Stimulated activated CD4-positive, alpha-beta T cell treated with anti-CD3 and anti-CD28 coated beads, Interleukin-15, amount 100 ng/mL, for 1 hour (primary cell): ENCODE measurements around the gene WDFY2.

ENCODE experiments used
- DNase-seq, 2 donors: peaks; one replicate each; pipeline ENCODE4 v3.0.0-alpha.2; 2020; ENCODE audit warnings: low read depth in 1 of 2, low spot score in 1 of 2

The WDFY2 gene

DNA sequence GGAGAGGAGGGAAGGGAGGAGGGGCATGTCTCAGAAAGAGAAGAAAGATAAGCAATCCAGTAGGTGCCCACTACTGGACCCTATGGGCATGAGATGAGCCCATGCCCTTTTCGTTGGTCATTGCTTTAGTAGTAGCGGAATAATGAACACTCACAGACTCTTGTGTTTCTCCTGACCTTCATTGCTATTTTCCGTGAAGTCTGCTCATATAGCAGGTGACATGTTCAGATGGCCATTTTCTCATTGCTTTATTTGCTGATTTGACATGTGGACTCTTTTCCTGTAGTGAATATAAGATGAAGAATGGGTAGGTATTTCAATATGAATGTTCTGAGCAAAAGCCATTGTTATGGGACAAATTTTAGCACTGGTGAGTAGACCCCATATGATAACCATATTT is 16.4 kb downstream of the WDFY2 start:
- DNase-seq = no peak

DNA sequence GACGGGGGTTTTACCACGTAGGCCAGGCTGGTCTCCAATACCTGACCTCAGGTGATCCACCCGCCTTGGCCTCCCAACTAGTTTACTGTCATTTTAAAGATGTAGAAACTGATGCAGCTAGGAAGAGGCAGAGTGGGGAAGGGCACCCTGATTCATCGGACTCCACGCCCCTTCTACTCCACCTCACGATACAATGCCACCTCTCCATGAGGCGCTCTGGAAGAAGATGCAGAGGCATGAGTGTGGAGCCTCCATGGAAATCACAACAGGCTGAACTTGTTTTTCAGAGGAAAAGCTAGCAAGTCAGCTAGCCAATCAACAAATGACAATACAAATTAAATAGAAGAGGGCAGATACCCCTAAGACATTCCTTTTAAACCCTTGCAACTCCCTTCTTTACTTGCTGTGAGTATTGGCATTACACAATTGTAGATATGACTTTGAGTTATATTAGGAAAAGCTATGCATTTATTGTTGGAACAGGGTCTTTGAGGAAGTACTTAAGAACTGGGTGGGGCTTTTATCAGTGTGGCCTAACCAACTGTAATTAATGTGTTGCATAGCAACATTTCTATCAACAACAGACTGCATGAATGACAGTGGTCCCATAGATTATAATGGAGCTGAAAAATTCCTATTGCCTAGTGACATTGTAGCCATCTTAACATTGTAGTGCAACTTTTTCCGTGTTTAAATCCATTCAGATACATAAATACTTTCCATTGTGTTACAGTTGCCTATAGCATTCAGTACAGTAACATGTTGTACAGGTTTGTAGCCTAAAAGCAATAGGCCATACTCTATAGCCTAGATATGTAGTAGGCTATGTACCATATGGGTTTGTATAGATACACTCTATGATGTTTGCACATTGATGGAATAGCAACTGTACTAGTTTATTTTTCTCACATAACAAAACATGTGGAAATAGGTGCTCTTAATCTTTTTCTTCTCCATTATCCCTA is 17.6 kb downstream of the WDFY2 start:
- DNase-seq = no peak

DNA sequence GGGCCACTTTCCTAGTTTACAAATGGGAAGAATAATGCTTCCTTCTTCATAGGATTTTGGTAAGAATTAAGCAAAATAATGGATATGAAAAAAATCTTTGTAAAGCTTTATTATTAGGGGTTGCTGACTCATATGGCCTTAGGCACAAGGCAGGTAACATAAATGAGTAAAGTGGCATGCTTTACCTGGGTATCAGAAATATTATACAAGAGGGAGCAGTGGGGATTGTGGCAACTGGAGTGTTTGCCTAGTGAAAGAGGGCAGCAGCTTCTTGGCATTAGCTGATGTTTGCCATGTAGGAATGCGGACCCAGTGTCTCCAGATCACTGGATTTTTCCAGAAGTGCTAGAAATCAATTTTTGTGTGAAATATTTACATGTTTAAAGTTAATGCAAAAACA is 19.5 kb downstream of the WDFY2 start:
- DNase-seq = no peak

DNA sequence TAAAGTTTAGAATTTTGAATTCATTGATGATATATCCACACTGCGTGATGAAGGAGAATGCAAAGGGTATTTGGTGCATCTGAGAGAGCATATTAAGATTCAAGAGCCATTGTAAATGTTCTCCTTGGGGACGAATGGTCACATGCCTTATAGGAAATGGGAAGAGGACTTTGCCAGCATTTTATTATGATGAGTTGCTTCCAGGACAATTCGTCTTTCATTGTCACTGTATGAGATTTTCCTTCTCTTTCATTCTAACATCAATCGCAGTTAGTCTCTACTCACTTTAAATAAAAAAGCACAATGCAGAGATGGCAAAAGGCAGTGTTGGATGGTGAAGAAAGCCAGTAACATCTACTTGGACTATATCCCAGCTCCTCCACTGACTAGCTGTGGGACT is 21.4 kb downstream of the WDFY2 start:
- DNase-seq = no peak

DNA sequence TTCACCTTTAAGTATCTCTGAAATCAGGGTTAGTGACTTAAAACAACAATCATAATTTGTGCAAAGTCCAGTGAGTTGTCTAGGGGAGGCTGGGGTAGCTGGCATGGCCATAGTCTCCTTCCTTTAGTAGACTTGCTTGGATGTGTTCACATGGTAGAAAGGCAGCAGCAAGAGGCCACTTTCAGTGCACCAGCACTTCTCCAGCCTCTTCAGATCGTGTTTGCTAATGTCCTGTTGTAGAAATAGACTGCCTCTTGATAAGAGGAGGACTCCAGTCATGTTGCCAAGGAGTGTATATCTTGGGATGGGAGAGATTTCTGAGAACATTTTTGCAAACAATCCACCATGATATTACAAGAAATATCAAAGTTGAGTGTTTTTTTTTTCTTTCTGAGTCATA is 22.9 kb downstream of the WDFY2 start:
- DNase-seq = no peak

- DNase-seq = no peak
Measured at GRCh38 chr13:51608857-51609406, 24.7 kb downstream of the WDFY2 start.

GRCh38 chr13:51612867-51613266 is 28.6 kb downstream of the WDFY2 start:
- DNase-seq = no peak

GRCh38 chr13:51613535-51613934 is 29.3 kb downstream of the WDFY2 start:
- DNase-seq = no peak

DNA sequence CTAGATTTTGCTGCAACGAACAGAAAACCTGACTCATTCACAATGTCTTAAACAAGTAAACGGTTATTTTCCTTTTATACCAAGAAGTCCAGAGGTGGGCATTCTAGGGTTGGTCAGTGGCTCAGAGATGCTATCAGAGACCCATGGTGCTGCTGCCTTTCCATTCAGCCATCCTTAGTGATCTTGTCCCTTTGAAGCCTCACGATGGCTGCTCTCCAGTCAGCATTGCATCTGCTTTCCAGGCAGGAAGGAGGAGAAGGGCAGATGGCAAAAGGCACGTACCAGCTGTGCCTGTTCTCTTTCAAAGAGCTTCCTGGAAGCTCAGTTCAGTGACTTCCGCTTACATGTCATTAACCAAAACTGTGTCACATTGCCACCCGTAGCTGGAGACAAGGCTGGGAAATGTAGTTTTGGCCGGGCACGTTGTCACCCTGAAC is 30.1 kb downstream of the WDFY2 start:
- DNase-seq = no peak

DNA sequence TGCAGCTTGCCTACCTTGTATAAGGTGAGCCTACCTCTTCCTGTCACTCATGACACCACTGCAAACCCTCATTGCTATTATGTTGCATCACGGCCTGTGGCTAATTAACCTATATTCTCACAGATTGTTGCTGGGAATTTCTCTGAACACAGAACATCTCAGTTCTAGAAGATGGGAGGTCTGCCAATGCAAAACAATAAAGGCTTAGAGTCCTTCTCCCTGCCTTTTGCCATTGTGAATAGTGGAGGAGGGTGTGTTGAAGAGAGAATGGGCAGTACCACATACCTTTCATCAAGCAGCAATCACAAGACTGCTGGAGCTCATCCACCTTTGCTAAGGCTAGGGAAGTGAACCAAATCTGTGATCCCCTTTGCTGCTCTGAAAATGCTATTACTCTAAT is 34.4 kb downstream of the WDFY2 start:
- no peak for DNase-seq

DNA sequence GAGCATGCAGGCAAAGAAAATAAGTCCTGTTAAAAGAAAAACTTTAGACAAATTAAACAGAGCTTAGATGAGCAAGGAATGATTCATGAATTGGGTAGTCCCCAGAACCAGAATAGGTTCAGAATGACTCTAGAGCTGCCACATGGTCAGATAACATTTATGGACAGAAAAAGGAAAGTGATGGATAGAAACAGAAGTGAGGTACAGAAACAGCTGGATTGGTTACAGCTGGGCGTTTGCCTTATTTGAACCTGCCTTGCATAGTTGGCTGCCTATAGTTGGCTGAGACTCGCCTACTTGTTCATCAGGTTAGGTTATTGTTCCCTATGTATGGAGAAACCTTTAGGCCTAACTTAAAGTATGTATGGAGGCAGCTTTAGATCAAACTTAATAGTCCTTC is 35.4 kb downstream of the WDFY2 start:
- no peak for DNase-seq

DNA sequence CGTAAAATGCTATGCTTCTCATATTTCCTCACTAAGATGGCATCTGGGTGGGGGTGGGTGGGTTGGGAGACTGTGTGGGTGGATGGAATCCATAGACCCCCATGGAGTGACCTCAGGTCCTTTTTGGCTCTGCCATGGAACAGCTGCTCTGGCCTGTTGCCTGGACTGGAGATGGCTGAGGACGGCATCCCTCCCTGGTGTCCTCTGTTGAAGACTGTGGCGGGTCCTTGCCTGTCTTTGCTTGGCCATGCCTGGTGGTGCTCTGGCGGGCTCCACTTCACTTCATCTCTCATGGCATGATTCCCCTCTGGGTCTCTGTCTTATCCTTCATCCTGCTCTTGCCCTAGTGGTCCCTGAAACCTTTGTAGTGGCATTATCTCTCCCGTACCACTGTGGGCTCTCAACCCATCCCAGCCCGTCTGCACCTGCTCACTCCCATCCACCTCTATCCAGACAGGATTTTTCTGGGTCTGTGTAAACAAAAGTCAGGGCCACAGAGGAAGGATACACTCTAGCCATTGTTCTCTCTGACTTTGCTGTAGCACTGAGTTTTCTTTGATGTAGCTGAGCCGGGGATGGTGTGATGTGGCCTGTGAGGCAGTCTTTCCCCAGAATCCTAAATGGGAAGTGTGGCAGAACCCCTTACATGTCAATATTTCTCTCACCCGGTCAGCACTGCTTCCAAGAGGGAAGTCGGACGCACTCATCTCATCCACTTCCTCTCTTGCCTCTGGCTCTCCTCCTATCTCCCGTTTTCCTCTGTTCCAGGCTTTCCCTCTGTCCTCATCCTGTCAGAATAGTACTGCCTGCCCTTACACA is 36.1 kb downstream of the WDFY2 start:
- DNase-seq = no peak

- no peak for DNase-seq
Measured at GRCh38 chr13:51621602-51622001, 37.3 kb downstream of the WDFY2 start.

DNA sequence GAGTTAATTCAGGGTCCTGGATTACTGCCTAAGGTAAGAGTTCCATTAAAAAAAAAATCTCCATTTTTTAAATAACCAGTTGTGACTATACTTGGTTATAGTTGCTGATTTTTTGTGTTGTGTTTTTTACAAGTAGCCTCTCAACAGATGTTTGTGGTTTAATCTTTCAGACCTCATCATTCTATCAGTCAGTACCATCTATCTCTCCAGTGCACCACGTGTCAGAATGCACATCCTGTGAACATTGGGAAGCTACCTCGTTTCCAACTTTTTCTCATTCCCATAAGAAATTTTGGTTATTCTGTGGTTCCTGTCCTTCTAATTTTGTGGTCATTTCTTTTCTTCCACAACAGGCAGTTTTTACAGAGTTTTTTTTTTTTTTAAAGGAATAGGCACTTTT is 39.2 kb downstream of the WDFY2 start:
- DNase-seq = no peak

DNA sequence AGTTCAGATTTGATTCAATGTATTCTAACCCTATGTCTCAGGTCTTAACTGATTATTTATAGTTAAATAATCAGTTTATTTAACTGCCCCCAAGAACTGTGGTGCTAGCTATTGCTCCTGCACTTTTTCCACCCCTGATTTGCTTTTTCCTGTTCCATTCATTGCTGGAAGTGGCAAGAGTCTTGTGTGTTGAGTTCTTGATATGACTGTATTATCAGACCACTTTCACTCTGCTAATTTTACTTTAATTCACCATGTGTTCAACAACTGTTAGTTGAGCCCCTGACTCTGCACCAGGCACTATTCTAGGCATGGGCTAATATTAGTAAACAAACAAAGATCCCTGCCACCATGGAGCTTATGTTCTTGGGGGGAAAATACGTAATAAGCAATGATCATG is 39.9 kb downstream of the WDFY2 start:
- DNase-seq = no peak

DNA sequence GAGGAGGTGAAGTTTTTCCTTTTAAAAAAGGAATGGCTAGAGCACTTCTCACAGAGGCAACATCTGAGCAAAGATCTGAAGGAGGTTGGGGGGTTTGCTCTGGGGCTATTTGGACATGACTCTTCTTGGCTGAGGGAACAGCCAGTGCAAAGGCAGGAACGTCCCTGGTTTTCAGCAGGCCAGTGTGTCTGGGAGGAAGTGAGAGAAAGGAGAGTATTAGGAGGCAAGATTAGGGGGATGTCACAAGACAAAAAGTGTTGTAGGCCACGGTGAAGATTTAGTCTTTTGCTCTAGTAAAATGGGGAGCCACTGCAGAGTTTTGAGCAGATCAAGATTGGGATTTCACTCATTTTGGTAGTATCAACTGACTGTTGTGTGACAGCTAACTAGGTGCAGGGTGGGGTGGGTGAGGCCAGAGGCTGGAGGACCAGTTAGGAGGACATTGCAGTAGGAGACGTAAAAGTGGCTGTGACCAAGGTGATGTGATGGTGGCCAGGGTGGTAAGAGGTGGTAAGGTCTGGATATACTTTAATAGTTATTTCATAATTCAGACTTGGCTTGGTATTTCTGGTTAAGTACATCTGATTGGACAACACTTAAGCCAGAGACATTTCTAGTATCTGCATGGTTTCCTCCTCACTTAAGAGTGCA is 40.6 kb downstream of the WDFY2 start:
- no peak for DNase-seq

- DNase-seq = no peak
Measured at GRCh38 chr13:51625555-51626345, 41.5 kb downstream of the WDFY2 start.

DNA sequence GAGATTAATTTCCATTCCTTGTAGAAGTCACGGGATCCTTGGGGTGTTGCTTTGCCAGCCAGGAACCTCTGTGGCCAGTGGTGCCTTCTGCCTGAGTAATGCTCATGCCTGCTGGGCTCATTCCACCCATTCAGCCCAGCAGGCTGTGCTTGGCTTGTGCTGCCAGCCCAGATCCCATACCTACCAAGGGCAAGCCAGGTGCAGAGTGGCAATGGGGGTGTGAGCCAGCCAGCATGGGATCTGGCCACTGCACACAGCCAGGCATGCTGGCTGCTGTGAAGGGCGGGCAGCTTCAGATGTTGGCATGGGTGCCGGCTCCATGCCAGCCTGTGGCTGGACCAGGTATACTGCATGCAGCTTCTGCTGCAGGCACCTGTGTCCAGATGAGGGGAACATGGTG is 42.5 kb downstream of the WDFY2 start:
- no peak for DNase-seq

GRCh38 chr13:51628059-51628852 is 44.0 kb downstream of the WDFY2 start:
- no peak for DNase-seq
